Tibial nerve (tissue), 4 donors: ENCODE results near the gene FLVCR2. TPM values are rescaled to one million over a fixed set of nuclear protein-coding genes. Genes with fewer than 3 reads are reported as not detected.

ENCODE experiments used
- DNase-seq, 2 donors: peaks; one replicate each; pipeline ENCODE4 v3.0.0-alpha.2; 2019; ENCODE audit warnings: low spot score in 2 of 2
- H3K27ac ChIP-seq, 4 donors: fragments of 200-600 bp; sonication (generic) in 3 of 4; one replicate each; pipeline ENCODE4 v1.5.1; 2017 to 2019; ENCODE audit warnings: mild to moderate bottlenecking in 1 of 4
- H3K27me3 ChIP-seq, 2 donors: fragments of 200-600 bp; sonication (generic) in 1 of 2; one replicate each; pipeline versions ENCODE4 v1.5.1 to v1.6.0; 2017 to 2019
- H3K36me3 ChIP-seq, 3 donors: fragments of 200-600 bp; sonication (generic); one replicate each; pipeline ENCODE4 v1.5.1; 2018 to 2019
- H3K4me1 ChIP-seq, 4 donors: fragments of 200-600 bp; sonication (generic) in 3 of 4; one replicate each; pipeline ENCODE4 v1.5.1; 2017 to 2019
- H3K4me3 ChIP-seq, 4 donors: fragments of 200-600 bp; sonication (generic) in 3 of 4; one replicate each; pipeline ENCODE4 v1.5.1; 2017 to 2019; ENCODE audit warnings: mild to moderate bottlenecking in 1 of 4, moderate library complexity in 1 of 4
- H3K9me3 ChIP-seq, 4 donors: fragments of 200-600 bp; sonication (generic) in 3 of 4; one replicate each; pipeline ENCODE4 v1.5.1; 2017 to 2019
- CTCF ChIP-seq, 5 experiments: fragments of 200-600 bp in 3 of 5; fragments of 450-650 bp in 2 of 5; sonication (generic) in 3 of 5; IDR thresholded peaks; one replicate each; pipeline ENCODE4 v1.5.1; 2016 to 2019; ENCODE audit warnings: antibody characterized with exemption in 5 of 5, mild to moderate bottlenecking in 3 of 5, moderate library complexity in 2 of 5
- EP300 ChIP-seq, 2 donors: sonication (generic); formaldehyde crosslinking; IDR thresholded peaks; one replicate each; pipeline ENCODE4 v1.6.1; 2017; ENCODE audit warnings: antibody characterized with exemption in 2 of 2, mild to moderate bottlenecking in 1 of 2
- POLR2A ChIP-seq, 2 donors: fragments of 450-650 bp; IDR thresholded peaks; one replicate each; pipeline ENCODE4 v1.6.1; 2017; ENCODE audit warnings: antibody characterized with exemption in 2 of 2, mild to moderate bottlenecking in 2 of 2, moderate library complexity in 2 of 2
- WGBS, 2 donors: methylation state at CpG; one replicate each; pipeline ENCODE4 v1.1.5; 2018; 5-methylcytosine and 5-hydroxymethylcytosine counted together
- total RNA-seq, 4 donors: library from RNA; depleted of rRNA; stranded (reverse); fragments of >200 nt; gene quantifications; one replicate each; pipeline ENCODE4 v1.1.0, GENCODE V29; 2016

Gene FLVCR2
- total RNA-seq, 4 donors from 2014 or later = 65.9 to 86.1 (median 74.4) TPM

- Histone ChIP-seq H3K4me1 (peaks cover 0 to 42% (median 14%) of the 10 kb centered on the region in 4 donors), H3K27ac (peak overlapping the region in 1 of 4 donors; percentile 92), H3K4me3 (no peak overlapping the region), H3K9me3 (no peaks in the 10 kb centered on the region), H3K36me3 (peaks cover 0 to 20% (median 3%) of the 10 kb centered on the region in 3 donors), H3K27me3 (no peaks in the 10 kb centered on the region)
- DNase-seq = no peak
- 95 to 97% methylated on average over 2 of the region's 2 CpGs for WGBS, 2 donors
- TF ChIP-seq EP300 (IDR thresholded peaks at IDR 0.05) (no peak), CTCF (IDR thresholded peaks at IDR 0.05) (no peak), POLR2A (IDR thresholded peaks at IDR 0.05) (no peak)
These were observed 80.5 kb downstream of the FLVCR2 start for GRCh38 chr14:75658957-75659356.

GRCh38 chr14:75660238-75660629 lies 81.8 kb downstream of the FLVCR2 start:
- Histone ChIP-seq H3K27me3 (no peaks in the 10 kb centered on the region), H3K27ac (peak overlapping the region; percentile 81 to 96 (median 90)), H3K36me3 (peaks cover 0 to 10% (median 0%) of the 10 kb centered on the region in 3 donors), H3K9me3 (no peaks in the 10 kb centered on the region), H3K4me1 (peaks cover 0 to 36% (median 11%) of the 10 kb centered on the region in 4 donors), H3K4me3 (peak overlapping the region; percentile 68 to 96 (median 88))
- DNase-seq = no peak
- WGBS, 2 donors = 27% methylated on average over 4 of the region's 4 CpGs
- no peak for TF ChIP-seq POLR2A (IDR thresholded peaks at IDR 0.05)
- TF ChIP-seq CTCF (IDR thresholded peaks at IDR 0.05) = no peak
- TF ChIP-seq EP300 (IDR thresholded peaks at IDR 0.05) = no peak

- WGBS, 2 donors = 0% methylated on average over 46 to 58 of the region's 60 CpGs
- TF ChIP-seq EP300 (IDR thresholded peaks at IDR 0.05) (peak; percentile 87 to 98), POLR2A (IDR thresholded peaks at IDR 0.05) (peak; percentile 44 to 69), CTCF (IDR thresholded peaks at IDR 0.05) (peak in 2 of 5 experiments; percentile 16 to 40)
- H3K9me3 ChIP-seq = no peaks in the 10 kb centered on the region
- no peaks in the 10 kb centered on the region for H3K27me3 ChIP-seq
- H3K4me3 ChIP-seq = peak within 1 kb of the TSS; percentile 68 to 96 (median 88)
- peak within 1 kb of the TSS; percentile 81 to 96 (median 90) for H3K27ac ChIP-seq
- peak; percentile 91 to 94 for DNase-seq
- H3K4me1 ChIP-seq = peaks cover 0 to 36% (median 11%) of the 10 kb centered on the region in 4 donors
- peaks cover 0 to 5% (median 0%) of the 10 kb centered on the region in 3 donors for H3K36me3 ChIP-seq
These were observed 82.4 kb downstream of the FLVCR2 start, which contains the start of the genes ERG28 and TTLL5 for GRCh38 chr14:75660630-75661498. Gene ERG28 (minus strand): TSS chr14:75660876. CDS start chr14:75657502, 3,374 bp downstream. Gene TTLL5 (plus strand): TSS chr14:75661246. CDS start chr14:75663150, 1,904 bp downstream.

GRCh38 chr14:75661499-75661814 lies 83.0 kb downstream of the FLVCR2 start:
- no peak for DNase-seq
- TF ChIP-seq POLR2A (IDR thresholded peaks at IDR 0.05) (no peak), CTCF (IDR thresholded peaks at IDR 0.05) (no peak), EP300 (IDR thresholded peaks at IDR 0.05) (no peak)
- H3K36me3 ChIP-seq = peaks cover 0 to 3% (median 0%) of the 10 kb centered on the region in 3 donors
- H3K4me3 ChIP-seq = peak overlapping the region; percentile 68 to 96 (median 88)
- H3K9me3 ChIP-seq = no peaks in the 10 kb centered on the region
- H3K27ac ChIP-seq = peak overlapping the region; percentile 81 to 96 (median 90)
- no peaks in the 10 kb centered on the region for H3K27me3 ChIP-seq
- peaks cover 0 to 36% (median 11%) of the 10 kb centered on the region in 4 donors for H3K4me1 ChIP-seq
- WGBS, 2 donors = 0 to 2% methylated on average over 17 of the region's 18 CpGs

GRCh38 chr14:75662966-75663365 lies 84.5 kb downstream of the FLVCR2 start:
- no peak for DNase-seq
- H3K4me3 ChIP-seq = no peak overlapping the region
- no peak overlapping the region for H3K27ac ChIP-seq
- TF ChIP-seq POLR2A (IDR thresholded peaks at IDR 0.05) = no peak
- no peak for TF ChIP-seq EP300 (IDR thresholded peaks at IDR 0.05)
- TF ChIP-seq CTCF (IDR thresholded peaks at IDR 0.05) = no peak
- 67 to 68% methylated on average over 3 of the region's 3 CpGs for WGBS, 2 donors
- no peaks in the 10 kb centered on the region for H3K9me3 ChIP-seq
- H3K4me1 ChIP-seq = peaks cover 0 to 39% (median 10%) of the 10 kb centered on the region in 4 donors
- H3K36me3 ChIP-seq = no peaks in the 10 kb centered on the region
- H3K27me3 ChIP-seq = no peaks in the 10 kb centered on the region
